PC-3 (cell line): ENCODE measurements around the gene CERS6.

Experiments
- EZH2 ChIP-seq: fragments of 300-600 bp; sonication (generic); IDR thresholded peaks from one replicate; pipeline ENCODE4 v1.6.1; 2017; ENCODE audit warnings: antibody characterized with exemption, mild to moderate bottlenecking, low read length; ENCODE audit not compliant: unreplicated experiment
- EZH2phosphoT487 ChIP-seq: fragments of 300-600 bp; sonication (generic); IDR thresholded peaks from 2 replicates; pipeline ENCODE4 v1.6.1; 2018; ENCODE audit warnings: mild to moderate bottlenecking, antibody characterized with exemption, low read length, borderline replicate concordance
- TF ChIP-seq, protein P1 (sequence below): fragments of 300-600 bp; sonication (generic); conservative IDR thresholded peaks from 2 replicates; pipeline ENCODE4 v1.5.1; 2017; ENCODE audit warnings: antibody characterized with exemption, low read depth, mild to moderate bottlenecking, low read length

DNA sequence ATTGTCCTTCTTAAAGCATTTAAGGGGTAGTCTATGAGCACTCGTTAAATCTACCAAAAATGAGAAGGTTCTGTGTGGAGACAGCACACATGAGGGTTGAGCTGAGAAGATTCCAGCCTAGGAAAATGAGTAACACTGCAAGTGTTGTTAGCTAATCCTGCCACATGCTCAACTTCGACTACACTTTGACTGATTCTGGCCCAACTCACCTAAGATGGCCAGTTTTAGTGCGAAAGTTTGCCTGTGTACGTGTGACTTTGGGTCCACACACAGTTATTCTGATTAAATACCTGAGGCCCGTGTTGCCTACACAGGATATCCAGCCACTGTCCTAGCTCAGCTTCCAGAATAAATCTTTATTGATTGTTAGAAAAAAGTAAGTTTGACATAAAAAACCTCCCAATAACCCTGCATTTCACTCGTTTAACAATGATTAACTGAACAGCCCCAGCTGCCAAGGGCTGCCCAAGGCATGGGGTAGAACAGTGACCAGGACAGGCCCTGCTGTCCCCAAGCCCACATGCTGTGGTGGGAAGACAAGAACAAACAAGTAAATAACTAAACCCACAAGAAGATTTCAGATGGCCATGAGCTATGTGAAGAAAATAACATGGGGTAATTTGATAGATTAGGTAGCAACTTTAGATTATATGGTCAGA, 14.7 kb upstream of the CERS6 start:
- TF ChIP-seq EZH2: no peak
- TF ChIP-seq, protein P1, sequence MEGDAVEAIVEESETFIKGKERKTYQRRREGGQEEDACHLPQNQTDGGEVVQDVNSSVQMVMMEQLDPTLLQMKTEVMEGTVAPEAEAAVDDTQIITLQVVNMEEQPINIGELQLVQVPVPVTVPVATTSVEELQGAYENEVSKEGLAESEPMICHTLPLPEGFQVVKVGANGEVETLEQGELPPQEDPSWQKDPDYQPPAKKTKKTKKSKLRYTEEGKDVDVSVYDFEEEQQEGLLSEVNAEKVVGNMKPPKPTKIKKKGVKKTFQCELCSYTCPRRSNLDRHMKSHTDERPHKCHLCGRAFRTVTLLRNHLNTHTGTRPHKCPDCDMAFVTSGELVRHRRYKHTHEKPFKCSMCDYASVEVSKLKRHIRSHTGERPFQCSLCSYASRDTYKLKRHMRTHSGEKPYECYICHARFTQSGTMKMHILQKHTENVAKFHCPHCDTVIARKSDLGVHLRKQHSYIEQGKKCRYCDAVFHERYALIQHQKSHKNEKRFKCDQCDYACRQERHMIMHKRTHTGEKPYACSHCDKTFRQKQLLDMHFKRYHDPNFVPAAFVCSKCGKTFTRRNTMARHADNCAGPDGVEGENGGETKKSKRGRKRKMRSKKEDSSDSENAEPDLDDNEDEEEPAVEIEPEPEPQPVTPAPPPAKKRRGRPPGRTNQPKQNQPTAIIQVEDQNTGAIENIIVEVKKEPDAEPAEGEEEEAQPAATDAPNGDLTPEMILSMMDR: no peak
- TF ChIP-seq EZH2phosphoT487: no peak
